ENCODE data around the gene IRF3.

The IRF3 gene

GRCh38 chr19:49687150-49687549 lies 21.5 kb upstream of the IRF3 start:
- DNase-seq: no peak

GRCh38 chr19:49686503-49687088 lies 20.9 kb upstream of the IRF3 start:
- no peak for DNase-seq

GRCh38 chr19:49685845-49686332 lies 20.2 kb upstream of the IRF3 start:
- no peak for DNase-seq

DNA sequence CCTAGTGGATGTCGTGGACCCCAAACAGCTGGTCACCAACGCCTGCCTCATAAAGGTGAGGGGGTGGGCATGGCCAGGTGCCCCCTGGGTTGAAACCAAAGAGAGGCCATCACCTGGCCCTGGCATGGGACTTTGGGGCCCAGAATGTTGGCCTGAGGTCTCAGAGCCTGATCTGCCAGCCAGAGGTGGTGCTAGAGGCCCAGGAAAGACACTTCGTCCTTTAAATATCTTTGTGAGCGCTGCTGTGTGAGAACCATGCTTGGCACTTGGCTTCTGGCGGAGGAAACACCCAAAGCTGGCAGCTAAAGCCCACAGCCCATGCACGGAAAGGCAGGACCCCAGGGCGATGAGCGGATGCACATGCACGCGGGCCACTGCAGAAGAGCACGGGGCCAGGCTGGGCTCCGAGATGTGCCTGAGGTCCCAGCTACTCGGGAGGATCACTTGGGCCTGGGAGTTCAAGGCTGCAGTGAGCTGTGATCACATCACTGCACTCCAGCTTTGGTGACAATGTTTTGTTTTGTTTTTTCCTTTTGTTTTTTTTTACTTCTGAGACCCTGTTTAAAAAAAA lies 19.4 kb upstream of the IRF3 start:
- DNase-seq: no peak

- no peak for DNase-seq
Observed at GRCh38 chr19:49684251-49684982, 18.8 kb upstream of the IRF3 start.

DNA sequence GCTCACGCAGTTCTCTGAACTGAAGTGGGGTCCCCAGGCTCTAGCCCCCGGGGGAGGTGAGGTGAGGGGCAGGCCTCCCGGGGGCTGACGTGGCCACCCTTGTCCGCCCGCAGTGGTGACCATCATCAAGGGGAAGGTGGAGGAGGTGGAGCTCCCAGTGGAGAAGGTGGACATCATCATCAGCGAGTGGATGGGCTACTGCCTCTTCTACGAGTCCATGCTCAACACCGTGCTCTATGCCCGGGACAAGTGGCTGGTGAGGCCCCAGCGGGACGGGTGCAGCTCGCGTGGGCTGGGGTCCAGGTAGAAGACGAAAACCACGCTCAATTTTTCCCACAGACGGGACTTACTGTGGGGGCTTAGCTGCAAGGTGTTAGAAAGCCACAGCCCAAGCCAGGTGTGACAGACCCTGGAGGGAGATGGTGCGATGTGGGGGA lies 18.2 kb upstream of the IRF3 start:
- no peak for DNase-seq

- DNase-seq: no peak
Observed at GRCh38 chr19:49682274-49682673, 16.6 kb upstream of the IRF3 start.

DNA sequence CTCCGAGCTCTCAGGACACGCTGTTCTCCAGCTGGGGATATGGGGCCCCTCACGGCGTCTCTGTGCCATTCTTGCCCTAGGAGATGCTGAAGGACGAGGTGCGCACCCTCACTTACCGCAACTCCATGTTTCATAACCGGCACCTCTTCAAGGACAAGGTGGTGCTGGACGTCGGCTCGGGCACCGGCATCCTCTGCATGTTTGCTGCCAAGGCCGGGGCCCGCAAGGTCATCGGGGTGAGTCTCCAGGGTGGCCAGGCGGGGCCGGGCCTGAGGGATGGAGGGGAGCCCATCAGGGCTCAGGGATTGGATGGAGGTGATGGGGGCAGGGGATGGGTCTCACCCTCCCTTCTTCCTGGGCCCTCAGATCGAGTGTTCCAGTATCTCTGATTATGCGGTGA lies 16.2 kb upstream of the IRF3 start:
- no peak for DNase-seq

GRCh38 chr19:49680421-49681351 lies 15.0 kb upstream of the IRF3 start:
- DNase-seq: peak; percentile 75

- no peak for DNase-seq
Observed at GRCh38 chr19:49679771-49680413, 14.2 kb upstream of the IRF3 start.

- no peak for DNase-seq
Observed at GRCh38 chr19:49678985-49679770, 13.5 kb upstream of the IRF3 start.

DNA sequence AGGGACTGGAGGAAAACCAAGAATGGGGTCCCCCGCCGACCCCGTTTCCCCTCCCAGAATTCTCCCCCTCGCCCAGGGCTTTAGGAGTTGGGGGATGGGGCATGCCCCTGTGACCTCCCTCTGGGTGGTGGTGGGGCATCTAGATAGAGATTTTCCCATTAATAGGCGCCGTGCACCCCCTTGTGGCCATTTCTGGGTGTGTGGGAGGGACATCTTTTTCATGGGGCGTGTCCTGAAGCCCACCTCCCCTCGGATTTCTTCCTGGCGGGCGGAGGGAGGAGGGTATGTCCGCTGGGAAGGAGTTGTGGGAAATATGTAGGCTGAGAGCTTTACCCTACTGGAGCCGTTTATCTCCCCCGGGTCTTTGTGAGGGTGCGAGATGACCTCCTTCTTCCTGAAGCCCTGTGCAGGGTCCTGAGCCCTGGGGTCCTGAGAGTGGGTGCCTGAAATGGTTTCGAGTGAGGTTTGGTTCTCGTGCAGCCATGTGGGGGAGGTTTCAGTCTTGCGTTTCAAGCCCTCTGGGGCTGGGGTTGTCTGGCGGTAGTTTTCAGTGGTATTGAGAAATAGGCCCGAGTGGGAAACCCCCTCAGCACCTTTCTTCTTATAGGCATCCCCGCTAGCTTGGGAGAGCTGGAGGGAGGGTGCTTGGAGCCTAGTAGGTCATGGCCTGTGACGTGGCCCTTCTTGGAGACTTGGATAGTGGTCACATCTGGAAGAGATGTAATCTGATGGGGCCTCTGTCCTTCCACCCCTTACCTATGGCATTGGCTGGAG lies 12.4 kb upstream of the IRF3 start:
- DNase-seq: peak; percentile 33

DNA sequence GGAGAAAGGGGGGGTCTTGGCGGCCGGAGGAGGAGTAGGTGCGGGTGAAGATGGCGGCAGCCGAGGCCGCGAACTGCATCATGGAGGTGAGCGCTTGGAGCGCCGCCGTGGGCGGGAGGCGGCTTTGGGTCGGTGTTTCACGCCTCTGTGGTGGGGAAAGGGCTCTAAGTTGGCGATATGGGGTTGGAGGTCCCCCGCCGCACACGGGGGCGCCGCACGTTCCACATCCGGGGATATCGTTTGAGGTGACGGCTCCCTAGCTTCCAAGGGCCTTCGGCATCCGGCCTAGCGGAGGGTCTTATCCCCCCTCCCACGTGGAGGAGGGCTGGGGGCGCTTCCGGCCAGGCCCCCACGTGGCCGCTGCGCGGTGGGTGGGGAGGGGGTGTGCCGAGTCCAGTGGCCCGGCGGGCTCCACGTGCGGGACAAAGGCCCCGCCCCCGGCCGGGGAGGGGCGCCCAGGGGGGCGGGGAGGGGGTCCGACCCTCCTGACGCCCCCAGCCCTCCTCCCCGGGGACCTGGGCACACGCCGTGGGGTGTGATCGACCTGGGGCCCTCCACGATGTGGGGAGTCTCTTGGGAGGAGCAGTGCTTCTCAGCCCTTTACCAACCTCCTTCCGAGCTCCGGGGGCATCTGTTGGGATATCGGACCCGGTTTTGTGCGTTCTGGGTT lies 11.7 kb upstream of the IRF3 start, which contains the start of gene PRMT1:
Gene PRMT1 (plus strand): TSS at position 41 of the 670 bp plus-strand sequence. CDS start 10 bp downstream, at position 51.
- no peak for DNase-seq

DNA sequence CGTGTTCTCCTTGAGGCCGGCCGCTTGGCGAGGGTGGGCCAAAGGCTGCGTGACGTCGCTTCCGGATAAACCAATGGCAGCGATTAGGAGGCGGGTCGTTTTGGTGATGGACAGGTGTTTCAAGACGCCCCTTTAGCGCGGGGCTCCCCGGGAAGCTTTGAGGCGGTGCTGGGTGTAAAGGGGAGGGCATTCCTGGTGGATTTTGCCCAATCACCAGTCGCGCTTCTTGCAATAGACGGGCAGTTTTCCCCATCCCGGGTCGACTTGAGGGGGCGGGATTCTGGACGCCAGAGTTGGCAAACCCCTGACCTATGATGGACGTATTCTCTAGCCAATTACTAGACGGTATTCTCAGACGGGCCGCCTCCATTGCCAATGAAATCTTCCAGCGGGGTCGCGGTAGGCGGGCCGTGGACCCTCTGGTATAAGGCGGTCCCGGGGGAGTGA lies 11.2 kb upstream of the IRF3 start:
- peak; percentile 100 for DNase-seq

- DNase-seq: no peak
Observed at GRCh38 chr19:49676136-49676783, 10.6 kb upstream of the IRF3 start.

DNA sequence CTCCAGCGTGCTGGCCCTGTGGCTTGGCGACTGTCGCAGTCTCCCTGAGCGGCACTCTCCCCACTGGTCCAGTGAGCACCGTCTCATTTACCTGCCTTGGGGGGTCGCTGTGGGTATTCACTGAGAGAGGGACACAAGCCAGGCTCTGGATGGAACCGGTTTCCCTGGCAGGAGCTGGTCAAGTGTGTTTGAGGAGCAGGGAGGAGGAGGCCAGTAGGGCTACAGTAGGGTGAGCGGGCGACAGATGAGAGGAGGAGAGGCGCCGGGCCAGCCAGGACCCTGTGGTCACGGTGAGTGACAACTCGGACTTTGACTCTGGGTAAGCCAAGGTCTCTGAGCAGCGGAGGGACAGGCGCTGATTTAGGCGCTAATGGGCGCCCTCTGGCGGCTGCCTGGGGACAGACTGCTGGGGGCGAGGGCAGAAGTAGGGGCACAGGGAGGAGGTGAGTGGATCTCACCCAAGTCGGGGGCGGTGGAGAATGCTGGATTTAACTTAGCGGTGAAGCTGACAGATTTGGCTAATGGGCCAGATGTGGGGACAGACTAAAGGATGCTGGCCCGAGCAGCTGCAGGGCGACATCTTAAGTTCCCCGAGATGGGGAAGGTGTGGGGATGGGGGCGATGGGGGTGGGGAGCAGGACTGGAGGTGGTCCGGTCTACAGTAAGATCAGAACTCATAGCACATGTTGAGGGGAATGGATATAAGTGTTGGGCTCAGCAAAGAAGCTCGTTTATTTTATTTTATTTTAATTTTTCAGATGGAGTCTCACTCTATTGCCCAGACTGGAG lies 6.7 kb upstream of the IRF3 start:
- peak; percentile 41 for DNase-seq

DNA sequence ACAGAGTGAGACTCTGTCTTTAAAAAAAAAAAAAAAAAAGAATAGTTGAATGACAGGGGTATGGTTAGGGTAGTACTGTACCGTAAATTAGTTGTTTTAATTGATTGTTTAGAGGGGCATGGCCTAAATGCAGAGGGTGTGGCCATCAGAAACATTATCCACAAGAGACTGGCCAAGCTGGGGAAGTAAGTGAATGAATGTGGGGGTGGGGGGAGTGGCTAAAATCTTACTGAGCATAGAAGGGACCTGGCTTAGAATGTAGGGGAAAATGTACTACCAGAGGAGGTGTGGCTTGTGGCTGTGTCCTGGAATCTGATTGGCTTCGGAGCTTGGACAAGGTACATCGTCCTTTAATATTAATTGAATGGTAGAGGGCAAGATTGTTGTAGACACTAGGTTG lies 3.9 kb upstream of the IRF3 start:
- DNase-seq: no peak

DNA sequence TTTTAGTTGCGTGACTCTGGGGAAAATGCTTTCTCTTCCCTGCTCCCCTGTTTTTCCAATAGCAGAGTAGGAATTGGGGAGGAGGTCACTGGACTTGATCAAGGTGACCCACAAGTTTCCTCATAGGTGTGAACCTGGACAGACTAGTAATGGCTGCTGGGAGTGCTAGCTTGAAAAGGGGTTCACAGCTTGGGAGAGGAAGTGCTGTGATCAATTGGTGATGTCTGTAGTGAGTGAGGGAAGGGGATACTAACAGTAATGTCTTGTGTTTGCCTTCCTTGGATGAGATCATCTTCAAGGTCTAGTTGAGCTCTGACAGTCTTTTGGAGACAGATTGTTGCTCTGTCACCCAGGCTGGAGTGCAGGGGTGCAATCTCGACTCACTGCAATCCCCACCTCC lies 1.8 kb upstream of the IRF3 start:
- DNase-seq: no peak

GRCh38 chr19:49666120-49666444 lies 425 bp upstream of the IRF3 start:
- no peak for DNase-seq

Measured in GDM1 (cell line).